Natural killer cell (primary cell): Measurements from ENCODE around the gene RSF1. TPM values are rescaled to one million over a fixed set of nuclear protein-coding genes. Genes with fewer than 3 reads are reported as not detected.
A peak's percentile ranks its signal among the peaks of the same experiment; 100 is the strongest.

ENCODE experiments used
- ATAC-seq, 3 donors: fragments of 150-1000 bp in 2 of 3; fragments of 200-7000 bp in 1 of 3; cut with Tn5 transposase; 1 replicate in 1 of 3; 2 replicates in 2 of 3; pipeline ENCODE4 v1.10.0; 2021; ENCODE audit warnings: mild to moderate bottlenecking in 2 of 3, moderate library complexity in 2 of 3
- DNase-seq, 2 donors: peaks; one replicate each; pipeline versions ENCODE4 v3.0.0 to v3.0.0-alpha.2; 2013 to 2021; ENCODE audit warnings: mixed read lengths in 1 of 2
- H3K27ac ChIP-seq: one replicate; pipeline ENCODE4 v1.5.1; 2013; ENCODE audit warnings: mild to moderate bottlenecking, low read length
- H3K27me3 ChIP-seq: one replicate; pipeline ENCODE4 v1.6.1; 2013; ENCODE audit warnings: low read length; ENCODE audit not compliant: control insufficient read depth, insufficient read depth
- H3K36me3 ChIP-seq: one replicate; pipeline ENCODE4 v1.6.1; 2013; ENCODE audit warnings: low read length; ENCODE audit not compliant: control insufficient read depth, insufficient read depth
- H3K4me1 ChIP-seq: one replicate; pipeline ENCODE4 v1.6.1; 2013; ENCODE audit warnings: low read length; ENCODE audit not compliant: control insufficient read depth, insufficient read depth
- H3K4me3 ChIP-seq: one replicate; pipeline ENCODE4 v1.5.1; 2013; ENCODE audit warnings: low read length
- H3K9me3 ChIP-seq: one replicate; pipeline ENCODE4 v1.6.1; 2013; ENCODE audit warnings: low read length; ENCODE audit not compliant: control insufficient read depth, insufficient read depth
- H3K27ac Mint-ChIP-seq, 2 donors: one replicate each; pipeline ENCODE4 v1.8.0; 2022; ENCODE audit warnings: mild to moderate bottlenecking in 2 of 2, mixed read lengths in 2 of 2, moderate library complexity in 1 of 2
- H3K27me3 Mint-ChIP-seq, 2 donors: one replicate each; pipeline ENCODE4 v1.8.0; 2022; ENCODE audit warnings: low read depth in 2 of 2, mixed read lengths in 2 of 2
- H3K36me3 Mint-ChIP-seq: one replicate; pipeline ENCODE4 v1.8.0; 2022; ENCODE audit warnings: mixed read lengths
- H3K4me1 Mint-ChIP-seq, 2 donors: one replicate each; pipeline ENCODE4 v1.8.0; 2022; ENCODE audit warnings: mixed read lengths in 2 of 2
- H3K4me3 Mint-ChIP-seq: one replicate; pipeline ENCODE4 v1.8.0; 2022; ENCODE audit warnings: mild to moderate bottlenecking, moderate library complexity, mixed read lengths
- H3K9me3 Mint-ChIP-seq, 2 donors: one replicate each; pipeline ENCODE4 v1.8.0; 2022; ENCODE audit warnings: mixed read lengths in 2 of 2
- WGBS: methylation state at CpG from one replicate; pipeline ENCODE4 v1.1.7; 2013; ENCODE audit warnings: missing lambda C conversion rate; ENCODE audit not compliant: insufficient coverage; 5-methylcytosine and 5-hydroxymethylcytosine counted together
- intact Hi-C: fragments of 100-400 bp; cut with micrococcal nuclease; formaldehyde crosslinking; loops from one replicate; pipeline ENCODE4 v1.14.2; 2022
- total RNA-seq, 4 donors: library from RNA; stranded (reverse); fragments of 120-200 nt in 1 of 4; gene quantifications; one replicate each; pipeline versions ENCODE4 v1.2.3 to v1.2.4, GENCODE V29; 2013 to 2022
- TF ChIP-seq, protein P1 (sequence below): fragments of 200-600 bp; IDR thresholded peaks from one replicate; pipeline ENCODE4 v1.8.0; 2022; ENCODE audit warnings: antibody characterized with exemption

RSF1 gene
- total RNA-seq, 3 donors from 2014 or later (not counting 1 experiment from before 2014, with no cell fraction given) = 87.3 to 119 (median 110) TPM

DNA sequence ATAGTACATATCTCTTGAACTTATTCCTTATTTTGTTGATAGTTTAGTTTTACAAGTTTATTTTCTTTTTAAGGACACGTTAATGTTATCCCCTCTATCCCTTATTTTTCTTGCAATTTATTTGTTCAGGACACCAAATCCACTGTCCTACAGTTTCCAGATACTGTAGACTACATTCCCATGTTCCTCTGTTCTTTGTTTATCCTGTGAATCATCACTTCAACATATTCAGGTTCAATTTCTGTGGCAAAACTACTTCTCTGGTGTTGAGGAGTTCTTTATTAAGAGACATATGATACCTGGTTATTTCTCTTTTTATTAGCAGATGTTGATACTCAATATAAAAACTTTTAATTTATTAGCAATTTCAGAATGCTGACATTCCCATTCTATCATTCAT lies 110.2 kb downstream of the RSF1 start:
- Histone ChIP-seq H3K4me3 (no peak overlapping the region), H3K9me3 (no peaks in the 10 kb centered on the region), H3K27ac (no peak overlapping the region), H3K4me1 (peaks cover 8% of the 10 kb centered on the region), H3K27me3 (no peaks in the 10 kb centered on the region), H3K36me3 (peaks cover 2% of the 10 kb centered on the region)
- H3K27ac Mint-ChIP-seq = peak overlapping the region in 1 of 2 donors; percentile 37
- intact Hi-C loops = no loop called here
- H3K36me3 Mint-ChIP-seq = no peaks in the 10 kb centered on the region
- 88% methylated on average over 1 of the region's 1 CpG for WGBS
- DNase-seq (no peak), ATAC-seq (no peak)
- H3K27me3 Mint-ChIP-seq = no peaks in the 10 kb centered on the region
- TF ChIP-seq, protein P1, sequence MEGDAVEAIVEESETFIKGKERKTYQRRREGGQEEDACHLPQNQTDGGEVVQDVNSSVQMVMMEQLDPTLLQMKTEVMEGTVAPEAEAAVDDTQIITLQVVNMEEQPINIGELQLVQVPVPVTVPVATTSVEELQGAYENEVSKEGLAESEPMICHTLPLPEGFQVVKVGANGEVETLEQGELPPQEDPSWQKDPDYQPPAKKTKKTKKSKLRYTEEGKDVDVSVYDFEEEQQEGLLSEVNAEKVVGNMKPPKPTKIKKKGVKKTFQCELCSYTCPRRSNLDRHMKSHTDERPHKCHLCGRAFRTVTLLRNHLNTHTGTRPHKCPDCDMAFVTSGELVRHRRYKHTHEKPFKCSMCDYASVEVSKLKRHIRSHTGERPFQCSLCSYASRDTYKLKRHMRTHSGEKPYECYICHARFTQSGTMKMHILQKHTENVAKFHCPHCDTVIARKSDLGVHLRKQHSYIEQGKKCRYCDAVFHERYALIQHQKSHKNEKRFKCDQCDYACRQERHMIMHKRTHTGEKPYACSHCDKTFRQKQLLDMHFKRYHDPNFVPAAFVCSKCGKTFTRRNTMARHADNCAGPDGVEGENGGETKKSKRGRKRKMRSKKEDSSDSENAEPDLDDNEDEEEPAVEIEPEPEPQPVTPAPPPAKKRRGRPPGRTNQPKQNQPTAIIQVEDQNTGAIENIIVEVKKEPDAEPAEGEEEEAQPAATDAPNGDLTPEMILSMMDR = no peak
- no peak overlapping the region for H3K4me3 Mint-ChIP-seq
- H3K4me1 Mint-ChIP-seq = peaks cover 21 to 42% of the 10 kb centered on the region in 2 donors
- no peaks in the 10 kb centered on the region for H3K9me3 Mint-ChIP-seq

DNA sequence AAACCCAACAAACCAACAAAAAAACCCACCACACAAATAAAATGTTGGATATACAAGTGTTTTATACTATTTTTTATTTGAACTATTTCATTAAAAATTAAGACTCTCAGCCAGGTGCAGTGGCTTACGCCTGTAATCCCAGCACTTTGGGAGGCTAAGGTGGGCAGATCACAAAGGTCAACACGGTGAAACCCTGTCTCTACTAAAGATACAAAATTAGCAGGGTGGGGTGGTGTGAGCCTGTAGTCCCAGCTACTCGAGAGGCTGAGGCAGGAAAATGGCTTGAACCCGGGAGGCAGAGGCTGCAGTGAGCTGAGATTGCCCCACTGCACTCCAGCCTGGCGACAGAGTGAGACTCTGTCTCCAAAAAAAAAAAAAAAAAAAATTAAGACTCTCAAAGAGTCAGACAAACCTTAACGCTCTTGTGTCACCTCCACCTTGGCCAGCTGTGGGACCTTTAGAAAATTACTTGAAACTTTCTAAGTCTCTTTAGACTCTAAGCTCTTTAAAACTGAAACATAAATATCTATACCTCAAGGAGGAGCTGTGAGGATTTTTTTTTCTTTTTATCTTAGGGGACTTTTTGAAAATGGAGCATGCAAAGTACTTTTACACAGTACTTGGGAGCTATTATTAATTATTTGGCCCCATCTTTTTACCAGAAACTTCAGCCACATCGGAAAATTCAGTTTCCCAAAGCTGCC lies 114.5 kb downstream of the RSF1 start:
- peak; percentile 60 to 72 (median 64) for ATAC-seq
- no peak overlapping the region for H3K4me3 Mint-ChIP-seq
- Histone ChIP-seq H3K4me1 (peaks cover 9% of the 10 kb centered on the region), H3K36me3 (peaks cover 7% of the 10 kb centered on the region), H3K27ac (no peak overlapping the region), H3K27me3 (no peaks in the 10 kb centered on the region), H3K4me3 (no peak overlapping the region), H3K9me3 (no peaks in the 10 kb centered on the region)
- peaks cover 15% of the 10 kb centered on the region for H3K36me3 Mint-ChIP-seq
- H3K27me3 Mint-ChIP-seq = no peaks in the 10 kb centered on the region
- no peak for DNase-seq
- peaks cover 22 to 36% of the 10 kb centered on the region in 2 donors for H3K4me1 Mint-ChIP-seq
- TF ChIP-seq, protein P1 = no peak
- WGBS = 91% methylated on average over 6 of the region's 7 CpGs
- intact Hi-C loops = no loop called here
- H3K27ac Mint-ChIP-seq = peak overlapping the region; percentile 74 to 88
- H3K9me3 Mint-ChIP-seq = no peaks in the 10 kb centered on the region

DNA sequence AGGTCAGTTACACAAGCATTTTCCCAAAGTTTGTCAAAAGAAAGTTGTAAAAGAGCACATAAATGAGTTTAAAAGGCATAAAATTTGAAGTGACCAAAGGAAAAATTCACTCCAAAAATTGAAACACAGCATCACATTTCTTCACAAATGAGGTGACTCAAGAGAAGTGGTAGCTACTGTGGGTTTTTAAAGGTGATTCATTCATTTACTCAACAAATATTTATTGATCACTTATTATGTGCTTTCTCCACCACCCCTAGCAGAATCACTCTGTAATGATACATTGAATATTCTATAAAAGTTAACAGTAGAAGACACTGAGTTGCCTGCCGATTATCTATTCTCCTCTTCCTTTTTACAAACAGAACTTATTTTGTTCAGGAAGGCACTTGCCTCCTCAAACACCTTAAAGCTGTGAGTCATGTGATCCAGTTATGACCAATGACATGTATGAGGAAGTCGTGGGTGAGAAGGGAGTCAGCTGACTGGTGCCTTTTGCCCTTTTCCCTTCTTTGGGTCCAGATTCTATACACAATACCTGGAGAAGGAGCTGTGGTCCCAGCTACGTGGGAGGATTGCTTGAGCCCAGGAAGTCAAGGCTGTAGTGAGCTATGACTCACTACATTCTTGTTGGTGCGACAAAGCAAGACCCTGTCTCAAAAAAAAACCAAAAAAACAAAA lies 115.2 kb downstream of the RSF1 start:
- intact Hi-C loops = no loop called here
- peak in 1 of 2 donors; percentile 17 for DNase-seq
- WGBS = 69% methylated on average over 3 of the region's 4 CpGs

More for the DNA sequence above, 115.2 kb downstream of the RSF1 start:
- peak overlapping the region; percentile 32 for H3K4me3 Mint-ChIP-seq
- H3K4me1 ChIP-seq = peaks cover 9% of the 10 kb centered on the region
- ATAC-seq = peak; percentile 57 to 79 (median 71)
- H3K9me3 Mint-ChIP-seq = no peaks in the 10 kb centered on the region
- H3K4me3 ChIP-seq = no peak overlapping the region
- TF ChIP-seq, protein P1 = no peak
- H3K27me3 ChIP-seq = no peaks in the 10 kb centered on the region
- H3K36me3 ChIP-seq = peaks cover 7% of the 10 kb centered on the region
- H3K4me1 Mint-ChIP-seq = peaks cover 20 to 33% of the 10 kb centered on the region in 2 donors
- peak overlapping the region; percentile 71 to 88 for H3K27ac Mint-ChIP-seq
- no peaks in the 10 kb centered on the region for H3K9me3 ChIP-seq
- H3K27me3 Mint-ChIP-seq = no peaks in the 10 kb centered on the region
- peaks cover 18% of the 10 kb centered on the region for H3K36me3 Mint-ChIP-seq
- no peak overlapping the region for H3K27ac ChIP-seq
